ENCODE results near the gene ALOX5AP.

ALOX5AP gene

DNA sequence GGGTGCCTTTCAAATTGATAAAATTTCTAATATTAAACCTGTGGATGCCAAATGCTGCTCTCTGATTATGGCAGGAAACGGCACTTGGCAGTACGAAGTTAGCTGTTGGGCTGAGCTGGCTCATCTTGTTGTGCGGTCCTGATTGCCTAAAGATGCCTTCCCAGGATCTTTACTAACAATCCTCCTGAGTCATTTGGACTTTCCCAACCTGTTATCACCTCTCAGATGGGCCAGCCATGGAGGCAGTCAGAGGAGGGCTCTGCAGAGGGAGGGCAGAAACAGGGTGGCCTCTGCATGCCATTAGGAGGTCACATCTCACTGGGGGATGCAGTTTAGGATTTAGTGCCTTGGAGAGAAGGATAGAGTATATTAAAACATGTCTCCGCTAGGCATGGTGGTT is 27.3 kb downstream of the ALOX5AP start:
- DNase-seq = no peak

DNA sequence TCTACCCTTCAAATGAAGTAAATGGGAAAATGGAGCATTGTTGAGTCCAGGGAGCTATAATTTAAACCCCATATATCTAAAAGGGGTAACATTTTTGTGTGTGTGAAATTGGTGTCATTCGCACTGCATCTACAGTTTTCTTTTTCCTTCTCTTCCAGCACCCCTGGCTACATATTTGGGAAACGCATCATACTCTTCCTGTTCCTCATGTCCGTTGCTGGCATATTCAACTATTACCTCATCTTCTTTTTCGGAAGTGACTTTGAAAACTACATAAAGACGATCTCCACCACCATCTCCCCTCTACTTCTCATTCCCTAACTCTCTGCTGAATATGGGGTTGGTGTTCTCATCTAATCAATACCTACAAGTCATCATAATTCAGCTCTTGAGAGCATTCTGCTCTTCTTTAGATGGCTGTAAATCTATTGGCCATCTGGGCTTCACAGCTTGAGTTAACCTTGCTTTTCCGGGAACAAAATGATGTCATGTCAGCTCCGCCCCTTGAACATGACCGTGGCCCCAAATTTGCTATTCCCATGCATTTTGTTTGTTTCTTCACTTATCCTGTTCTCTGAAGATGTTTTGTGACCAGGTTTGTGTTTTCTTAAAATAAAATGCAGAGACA is 28.6 kb downstream of the ALOX5AP start:
- DNase-seq = no peak

DNA sequence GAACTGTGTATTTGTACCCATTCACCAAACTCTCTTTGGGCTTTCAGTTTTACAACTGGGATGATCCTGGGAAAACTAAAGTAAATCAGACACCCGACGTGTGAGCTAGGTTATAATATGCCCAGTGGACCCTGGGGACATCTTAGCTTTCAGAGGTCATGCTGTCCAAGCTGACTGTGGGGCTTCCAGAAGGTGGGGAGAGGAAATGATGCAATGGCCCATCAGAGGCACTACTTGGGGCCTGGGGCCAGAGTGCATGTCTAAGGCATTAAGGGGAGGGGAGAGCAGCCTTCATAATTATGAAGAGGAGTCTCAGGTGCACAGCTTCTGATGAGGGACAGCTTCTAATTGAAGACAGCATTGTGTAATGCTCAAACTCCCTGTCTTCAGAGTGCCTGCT is 30.9 kb downstream of the ALOX5AP start:
- DNase-seq = no peak

DNA sequence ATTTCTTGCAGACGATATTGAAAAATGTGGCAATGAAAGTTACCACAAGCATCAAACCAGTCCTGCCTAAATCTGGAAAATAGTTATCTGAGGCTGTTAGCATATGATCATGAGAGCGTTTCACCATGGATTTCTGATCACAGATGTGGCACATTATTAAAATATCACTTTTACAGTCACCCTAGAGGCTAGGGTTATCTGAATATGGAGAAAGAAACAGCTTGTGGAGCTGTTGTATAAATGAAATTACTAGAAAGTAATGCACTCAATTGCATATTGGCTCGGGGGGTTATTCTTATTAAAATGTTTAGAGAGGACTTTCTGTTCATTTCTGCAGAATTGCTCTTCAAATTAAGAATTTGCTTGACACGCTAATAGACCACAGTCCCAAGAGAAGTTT is 35.6 kb downstream of the ALOX5AP start:
- DNase-seq = no peak

DNA sequence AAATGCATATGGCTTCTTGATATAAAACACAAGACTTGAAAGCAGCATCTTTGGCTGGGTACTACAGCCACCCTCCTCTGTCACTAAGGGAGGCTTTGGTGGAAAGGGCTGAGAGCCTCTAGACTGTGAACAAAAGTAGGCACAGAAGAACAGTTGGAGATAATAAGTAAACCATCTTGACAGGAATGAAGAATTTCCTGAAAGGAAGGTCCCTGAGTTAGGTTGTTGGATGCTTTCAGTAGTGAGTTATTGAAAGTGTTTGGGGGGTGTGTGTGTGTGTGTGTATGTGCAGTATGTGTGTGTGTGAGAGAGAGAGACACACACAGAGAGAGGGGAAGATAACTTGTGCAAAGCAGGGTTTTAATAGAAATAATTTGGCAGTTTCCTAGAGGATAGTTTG is 38.2 kb downstream of the ALOX5AP start:
- DNase-seq = no peak

DNA sequence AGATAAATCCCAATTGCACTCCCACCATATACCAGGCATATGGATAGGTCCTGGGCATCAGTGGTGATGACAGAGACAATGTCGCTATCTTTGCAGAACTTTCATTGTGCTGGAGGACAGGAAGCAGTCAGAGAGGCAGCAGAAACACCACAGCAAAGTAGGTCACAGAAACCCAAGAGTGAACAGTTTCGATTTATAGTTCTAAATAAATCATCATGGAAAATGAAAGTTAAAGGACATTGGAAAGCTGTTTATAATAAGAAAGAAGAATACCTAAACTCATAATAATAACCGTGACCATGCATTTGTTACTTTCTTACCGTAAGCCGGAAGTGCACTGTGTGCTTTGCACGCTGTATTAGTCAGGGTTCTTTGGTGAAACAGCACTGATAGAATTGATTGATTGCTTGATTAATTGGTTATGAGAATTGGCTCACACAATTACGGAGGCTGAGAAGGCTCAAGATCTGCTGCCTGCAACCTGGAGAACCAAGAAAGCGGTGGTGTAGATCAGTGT is 38.9 kb downstream of the ALOX5AP start:
- DNase-seq = no peak

DNA sequence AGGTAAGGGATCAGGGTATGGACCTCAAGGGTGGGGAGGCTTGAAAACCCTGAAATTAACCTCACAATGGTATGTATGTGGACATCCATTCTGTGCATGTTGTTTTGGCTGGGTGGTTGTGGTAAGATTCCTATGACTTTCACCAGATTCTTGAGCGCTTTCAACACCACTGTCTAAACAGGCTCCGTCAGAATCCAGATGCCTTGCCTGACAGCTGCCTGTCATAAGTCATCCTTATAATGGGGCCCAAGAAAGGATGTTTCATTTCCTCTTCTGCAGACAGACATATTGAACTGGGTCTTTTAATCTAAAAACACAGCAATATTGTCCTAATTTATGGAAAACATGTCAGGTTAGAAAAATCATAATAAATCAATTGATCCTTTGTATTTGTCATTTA is 41.3 kb downstream of the ALOX5AP start:
- DNase-seq = no peak

GRCh38 chr13:30779016-30779415 is 43.7 kb downstream of the ALOX5AP start:
- DNase-seq = no peak

DNA sequence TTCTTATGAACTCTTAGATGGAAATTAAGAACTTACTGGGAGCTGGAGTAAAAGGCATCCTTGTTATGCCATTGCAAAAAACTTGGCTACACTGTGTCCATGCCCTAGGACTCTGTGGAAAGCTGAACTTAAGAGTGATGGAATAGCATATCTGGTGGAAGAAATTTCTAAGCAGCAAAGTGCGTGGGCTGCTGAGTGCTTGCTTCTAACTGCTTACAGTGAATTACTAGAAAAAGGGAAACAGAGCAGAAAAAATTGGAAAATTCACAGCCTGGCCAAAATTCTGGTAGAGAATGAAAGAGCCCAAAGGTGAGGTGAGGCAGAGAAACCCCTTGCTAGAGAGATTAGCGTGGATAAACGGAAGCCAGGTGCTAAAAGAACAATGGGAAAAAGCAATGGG is 44.3 kb downstream of the ALOX5AP start:
- DNase-seq = no peak

DNA sequence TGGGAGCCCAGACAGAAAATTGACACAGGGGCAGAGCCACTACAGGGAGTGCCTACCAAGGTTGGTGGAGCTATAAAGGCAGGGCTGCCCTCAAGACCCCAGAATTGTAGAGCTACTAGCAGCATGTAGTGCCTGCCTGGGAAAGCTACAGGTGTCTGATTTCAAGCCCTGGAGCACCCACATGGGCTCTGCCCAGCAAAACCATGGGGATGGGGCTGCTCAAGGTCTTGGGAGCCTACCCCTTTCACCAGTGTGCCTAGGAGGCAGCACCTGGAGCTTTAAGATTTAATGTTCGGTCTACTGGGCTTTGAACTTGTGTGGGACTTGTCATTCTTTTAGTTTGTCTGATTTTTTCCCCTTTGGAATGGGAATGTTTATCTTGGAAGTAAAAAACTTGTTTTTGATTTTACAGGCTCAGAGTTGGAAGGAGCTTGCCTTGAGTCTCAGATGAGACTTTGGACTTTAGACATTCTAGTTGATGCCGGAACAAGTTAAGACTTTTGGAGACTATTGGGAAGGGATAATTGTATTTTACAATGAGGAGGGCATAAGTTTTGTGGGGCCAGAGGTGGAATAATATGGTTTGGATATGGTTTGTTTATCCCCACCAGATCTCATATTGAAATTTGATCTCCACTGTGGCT is 45.1 kb downstream of the ALOX5AP start:
- no peak for DNase-seq

DNA sequence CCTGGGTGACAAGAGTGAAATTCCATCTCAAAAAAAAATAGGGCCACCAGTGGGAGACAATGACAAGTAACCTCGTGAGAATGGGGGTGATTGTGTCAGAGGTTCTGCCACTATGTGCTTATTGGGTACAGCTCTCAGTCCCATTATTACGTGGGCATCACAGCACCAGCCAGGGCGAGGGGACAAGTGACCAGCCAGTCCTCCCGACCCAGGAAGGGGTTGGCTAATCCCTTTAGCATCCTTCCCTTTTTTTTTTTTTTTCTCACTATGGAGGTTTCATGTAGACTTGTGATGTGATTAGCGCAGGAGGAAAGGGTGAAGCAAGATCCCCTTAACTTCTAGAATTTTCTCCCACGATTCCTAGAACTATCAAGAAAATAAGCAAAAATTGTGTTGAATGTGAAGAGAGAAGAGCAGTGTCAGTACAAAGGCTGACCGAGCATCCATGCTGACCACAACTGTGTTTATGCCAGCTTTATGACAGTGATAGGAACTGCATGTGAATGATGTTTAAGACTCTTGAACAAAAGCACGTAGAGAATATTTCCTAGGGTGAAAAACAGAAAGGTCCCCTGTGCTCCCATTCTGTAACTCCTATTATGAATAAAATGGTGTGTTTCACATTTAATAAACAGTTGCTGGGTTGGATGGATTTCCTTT is 50.0 kb downstream of the ALOX5AP start:
- no peak for DNase-seq

DNA sequence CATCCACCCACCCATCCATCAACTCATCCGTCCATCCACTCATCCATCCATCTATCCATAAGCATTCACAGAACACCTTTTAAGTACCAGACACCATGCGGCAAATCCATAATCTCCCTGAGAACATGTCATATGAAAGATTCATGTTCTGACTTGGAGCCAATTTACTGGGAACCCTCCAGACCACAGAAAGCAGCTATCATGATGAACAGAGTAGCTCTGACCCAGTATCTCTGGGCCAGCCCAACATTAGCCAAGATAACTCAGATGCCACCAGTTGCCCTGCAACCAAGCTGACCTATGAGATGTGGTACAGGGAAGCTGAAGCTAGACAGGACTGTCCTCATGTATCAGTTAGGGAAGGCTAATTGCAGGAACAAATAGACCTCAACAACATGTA is 51.3 kb downstream of the ALOX5AP start:
- DNase-seq = no peak

- no peak for DNase-seq
Measured at GRCh38 chr13:30787738-30788525, 52.6 kb downstream of the ALOX5AP start.

GRCh38 chr13:30789166-30789862 is 54.0 kb downstream of the ALOX5AP start:
- DNase-seq = no peak

DNA sequence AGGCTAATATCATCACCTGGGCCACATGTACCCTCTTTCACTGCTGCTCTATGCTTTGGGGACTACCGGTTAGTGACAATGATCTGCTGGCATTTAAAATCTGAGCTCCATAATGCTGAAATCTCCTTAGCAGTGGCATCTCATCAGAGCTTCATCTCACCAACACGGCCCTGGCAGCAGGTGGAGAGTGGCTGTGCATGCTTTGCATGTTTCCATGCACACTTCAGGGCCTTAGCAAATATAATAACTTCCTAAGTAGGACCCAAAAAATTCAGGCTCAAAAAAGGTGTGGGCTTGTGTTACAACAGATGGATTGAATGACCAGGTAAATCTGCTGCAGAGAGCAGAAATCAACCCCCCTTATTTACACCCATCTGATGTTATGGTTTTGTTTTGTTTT is 55.2 kb downstream of the ALOX5AP start:
- DNase-seq = no peak

DNA sequence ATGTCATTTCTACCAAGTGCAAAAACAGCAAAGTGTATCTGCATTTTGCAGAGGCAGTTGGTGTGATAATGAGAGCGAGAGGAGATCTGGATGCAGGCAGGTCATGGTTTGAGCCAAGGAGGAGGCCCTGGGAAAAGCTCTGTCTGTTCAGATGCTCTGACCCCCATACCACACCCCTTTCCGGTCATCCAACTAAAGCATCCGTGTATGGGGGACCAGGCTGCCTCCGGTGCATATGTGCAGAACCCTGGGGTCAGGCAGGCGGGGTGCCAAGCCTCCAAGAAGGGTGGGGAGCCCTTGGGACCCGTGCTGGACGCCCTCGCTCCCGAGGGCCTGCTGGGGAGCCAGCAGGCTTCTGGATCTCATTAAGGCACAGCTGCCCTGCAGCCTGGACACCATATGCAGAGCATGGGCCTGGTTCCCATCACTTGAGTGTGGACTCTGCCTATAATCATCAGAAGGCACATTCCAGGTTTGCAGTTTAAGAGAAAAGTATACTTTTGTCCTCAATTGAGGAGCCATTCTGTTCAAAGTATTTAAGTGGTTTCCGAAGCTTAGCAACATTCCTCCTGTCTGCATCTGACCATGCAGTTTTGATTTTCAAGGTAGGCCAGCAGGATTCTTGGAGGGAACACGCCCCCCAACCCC is 56.1 kb downstream of the ALOX5AP start:
- DNase-seq = no peak

GRCh38 chr13:30792285-30793000 is 57.1 kb downstream of the ALOX5AP start:
- no peak for DNase-seq

- DNase-seq = peak; percentile 14 to 83
Measured at GRCh38 chr13:30796132-30796572, 60.8 kb downstream of the ALOX5AP start.

DNA sequence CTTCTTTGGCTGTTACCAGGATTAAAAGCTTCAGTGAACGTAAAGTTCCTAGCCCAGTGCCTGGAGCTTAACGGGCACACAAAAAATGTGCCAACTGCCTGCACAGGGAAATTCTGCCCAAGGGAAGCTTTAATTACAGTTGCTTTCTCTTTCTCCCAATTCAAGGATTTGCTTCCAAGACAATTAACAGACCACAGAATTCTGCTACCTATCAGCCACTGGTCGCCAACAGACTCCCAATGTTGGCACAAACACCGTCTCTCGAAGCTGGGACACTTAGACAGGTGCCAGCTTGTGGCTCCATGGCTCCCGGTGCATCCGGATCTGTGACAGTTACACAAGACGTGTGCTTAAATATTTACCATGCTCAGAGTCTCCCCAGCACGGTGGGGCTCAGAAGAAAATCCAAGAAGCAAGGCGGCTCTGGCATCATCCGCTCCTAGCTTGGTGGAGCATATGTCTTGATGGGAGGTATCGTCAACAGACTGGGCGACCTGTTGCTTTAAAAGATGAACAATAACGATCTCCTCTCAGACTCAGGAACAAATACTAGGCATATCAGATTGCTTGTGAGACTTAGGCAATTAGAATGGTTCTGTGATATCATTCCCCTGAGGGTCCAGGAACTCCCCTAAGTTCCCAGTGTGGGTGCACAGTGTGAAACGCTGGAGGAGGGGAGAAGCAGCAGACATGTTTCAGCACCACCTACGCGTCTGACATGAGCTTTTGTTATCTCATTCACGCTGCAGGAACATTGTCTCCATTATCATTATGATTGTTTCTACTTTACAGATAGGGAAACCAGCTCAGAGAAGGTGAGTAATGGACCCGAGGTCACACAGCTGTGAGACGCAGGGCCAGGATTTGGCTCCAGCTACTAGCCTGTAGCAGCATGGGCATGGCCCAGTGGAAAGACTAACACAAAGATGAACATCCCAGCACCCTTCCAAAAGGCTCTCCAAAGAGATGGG is 61.6 kb downstream of the ALOX5AP start:
- no peak for DNase-seq

DNA sequence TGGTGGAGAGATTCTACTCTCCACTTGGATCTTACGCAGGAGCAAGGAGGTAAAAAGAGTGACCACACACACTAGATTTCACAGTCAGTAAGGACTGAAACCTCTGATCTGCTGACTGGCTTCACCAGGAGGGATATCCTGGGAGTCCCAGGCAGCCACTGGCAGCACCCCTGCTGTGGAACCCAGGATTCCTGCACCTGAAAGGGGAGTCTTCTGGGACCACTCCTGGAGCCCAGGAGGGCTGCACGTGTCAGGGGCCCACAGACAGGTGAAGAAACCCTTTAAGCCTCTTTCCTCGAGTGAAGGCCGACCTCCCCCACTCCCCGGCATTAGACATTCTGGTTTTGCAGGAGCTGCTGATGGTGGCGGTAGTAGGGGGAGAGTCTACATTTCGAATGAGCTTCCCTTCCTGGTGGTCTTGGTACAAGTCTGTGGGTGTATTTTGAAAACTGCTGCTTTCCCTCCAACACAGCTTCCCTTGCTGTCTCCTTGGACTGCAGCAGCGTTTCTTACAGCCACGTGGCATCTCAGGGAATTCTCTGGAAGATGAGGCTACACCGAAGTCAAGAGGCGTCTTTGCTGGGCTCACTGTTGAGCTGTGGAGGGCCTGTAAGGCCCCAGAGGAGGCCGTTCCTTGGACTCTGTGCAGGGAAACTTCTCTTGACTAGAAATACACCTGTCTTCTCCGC is 62.6 kb downstream of the ALOX5AP start:
- no peak for DNase-seq

Data from SW 1271 (cell line).